Spleen (tissue), 11 donors: ENCODE results near the gene TEK. TPM values are rescaled to one million over a fixed set of nuclear protein-coding genes. Genes with fewer than 3 reads are reported as not detected.

Experiments used
- DNase-seq: peaks from one replicate; pipeline ENCODE4 v3.0.0-alpha.2; 2020
- H3K27ac ChIP-seq, 8 donors: fragments of 200-600 bp; sonication (generic) in 7 of 8; 1 replicate in 4 of 8; 2 replicates in 4 of 8; pipeline versions ENCODE4 v1.5.0 to v1.8.0; 2016 to 2021; ENCODE audit warnings: inconsistent platforms in 4 of 8, mild to moderate bottlenecking in 4 of 8, moderate library complexity in 1 of 8
- H3K27me3 ChIP-seq, 7 donors: fragments of 200-600 bp; sonication (generic) in 6 of 7; replicated peaks in 1 of 7; 1 replicate in 4 of 7; 2 replicates in 3 of 7; pipeline versions ENCODE4 v1.5.0 to v1.8.0; 2016 to 2021; ENCODE audit warnings: inconsistent platforms in 3 of 7, mild to moderate bottlenecking in 1 of 7
- H3K36me3 ChIP-seq, 6 donors: fragments of 200-600 bp; sonication (generic) in 5 of 6; 1 replicate in 4 of 6; 2 replicates in 2 of 6; pipeline versions ENCODE4 v1.5.0 to v1.8.0; 2016 to 2021; ENCODE audit warnings: inconsistent platforms in 2 of 6
- H3K4me1 ChIP-seq, 6 donors: fragments of 200-600 bp; sonication (generic) in 5 of 6; 1 replicate in 3 of 6; 2 replicates in 3 of 6; pipeline versions ENCODE4 v1.5.0 to v1.8.0; 2016 to 2021; ENCODE audit warnings: inconsistent platforms in 3 of 6
- H3K4me3 ChIP-seq, 8 donors: fragments of 200-600 bp; sonication (generic) in 7 of 8; 1 replicate in 4 of 8; 2 replicates in 4 of 8; pipeline versions ENCODE4 v1.5.0 to v1.8.0; 2016 to 2021; ENCODE audit warnings: inconsistent platforms in 4 of 8, mild to moderate bottlenecking in 4 of 8, moderate library complexity in 2 of 8
- H3K9me3 ChIP-seq, 8 donors: fragments of 200-600 bp; sonication (generic) in 7 of 8; 1 replicate in 4 of 8; 2 replicates in 4 of 8; pipeline versions ENCODE4 v1.5.0 to v1.8.0; 2016 to 2021; ENCODE audit warnings: inconsistent platforms in 4 of 8
- POLR2A ChIP-seq, 3 donors: fragments of 450-650 bp; IDR thresholded peaks; one replicate each; pipeline ENCODE4 v1.5.1; 2017; ENCODE audit warnings: antibody characterized with exemption in 3 of 3, mild to moderate bottlenecking in 1 of 3
- POLR2AphosphoS5 ChIP-seq, 3 donors: sonication (generic); formaldehyde crosslinking; IDR thresholded peaks; one replicate each; pipeline ENCODE4 v1.5.1; 2017; ENCODE audit warnings: antibody characterized with exemption in 3 of 3
- WGBS, 5 donors: extraction: QIAGEN DNeasy Blood & Tissue Kit in 3 of 5; methylation state at CpG; one replicate each; pipeline versions ENCODE4 v1.1.5 to v1.1.7; 2013 to 2018; 5-methylcytosine and 5-hydroxymethylcytosine counted together
- intact Hi-C: fragments of 100-400 bp; cut with DNase I; formaldehyde crosslinking; loops from one replicate; pipeline ENCODE4 v1.15.0; 2023; ENCODE audit warnings: low total_unique reads
- polyA plus RNA-seq, 3 donors: library from polyadenylated mRNA; stranded (reverse); fragments of 200-250 nt; gene quantifications; one replicate each; pipeline ENCODE4 v1.2.1, GENCODE V29; 2013
- total RNA-seq, 7 donors: library from RNA; depleted of rRNA in 3 of 7; stranded (reverse); fragments of >200 nt in 3 of 7; fragmentation: NEBNext Ultra II Directional in 4 of 7; extraction: Animal tissue kit (Norgen Biotek cat#: 25700) in 4 of 7; gene quantifications; one replicate each; pipeline versions ENCODE4 v1.1.0 to v1.2.1, GENCODE V29; 2016 to 2021
- TF ChIP-seq, protein P1 (sequence below), 11 experiments: fragments of 200-600 bp in 7 of 11; fragments of 450-650 bp in 4 of 11; sonication (generic) in 4 of 11; IDR thresholded peaks in 8 of 11; conservative IDR thresholded peaks in 3 of 11; 1 replicate in 7 of 11; 2 replicates in 4 of 11; pipeline versions ENCODE4 v1.4.0 to v1.8.0; 2016 to 2021; ENCODE audit warnings: antibody characterized with exemption in 11 of 11, inconsistent platforms in 4 of 11, mild to moderate bottlenecking in 1 of 11
- donor health status: healthy with polysubstance abuse.
- donor health status: DM: no; HTN: no; CAD: no; lungs with moderate emphysema.
- donor health status: DM: no; HTN: no; CAD: no.
- donor health status: Bipolar disorder and iron deficiency.
- donor health status: healthy.
- donor health status: DM: no; HTN: no; CAD: no.
- donor health status: DM: yes; HTN: yes; CAD: no.

Gene TEK
- total and polyA plus RNA-seq, 10 donors = 2.6 to 58.7 (median 44.4) TPM

DNA sequence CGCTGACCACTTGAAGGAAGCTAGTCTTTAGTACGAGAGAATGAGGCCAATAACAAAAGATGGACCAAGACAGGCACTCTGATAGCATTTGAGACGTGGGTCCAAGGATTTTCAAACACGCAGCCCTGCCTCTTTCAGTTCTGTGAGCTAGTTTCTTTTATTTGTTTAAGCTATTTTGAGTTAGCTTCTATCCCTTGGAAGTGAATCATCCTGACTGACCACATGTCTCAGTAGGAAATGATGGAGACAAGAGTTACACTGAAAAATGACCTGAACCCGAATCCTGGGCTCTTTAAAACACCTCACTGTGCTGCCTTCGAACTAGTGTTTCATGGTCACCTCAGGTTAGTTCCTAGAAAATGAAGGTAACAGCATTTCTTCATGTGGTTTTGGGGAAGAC lies 9.9 kb downstream of the TEK start:
- TF ChIP-seq, protein P1, sequence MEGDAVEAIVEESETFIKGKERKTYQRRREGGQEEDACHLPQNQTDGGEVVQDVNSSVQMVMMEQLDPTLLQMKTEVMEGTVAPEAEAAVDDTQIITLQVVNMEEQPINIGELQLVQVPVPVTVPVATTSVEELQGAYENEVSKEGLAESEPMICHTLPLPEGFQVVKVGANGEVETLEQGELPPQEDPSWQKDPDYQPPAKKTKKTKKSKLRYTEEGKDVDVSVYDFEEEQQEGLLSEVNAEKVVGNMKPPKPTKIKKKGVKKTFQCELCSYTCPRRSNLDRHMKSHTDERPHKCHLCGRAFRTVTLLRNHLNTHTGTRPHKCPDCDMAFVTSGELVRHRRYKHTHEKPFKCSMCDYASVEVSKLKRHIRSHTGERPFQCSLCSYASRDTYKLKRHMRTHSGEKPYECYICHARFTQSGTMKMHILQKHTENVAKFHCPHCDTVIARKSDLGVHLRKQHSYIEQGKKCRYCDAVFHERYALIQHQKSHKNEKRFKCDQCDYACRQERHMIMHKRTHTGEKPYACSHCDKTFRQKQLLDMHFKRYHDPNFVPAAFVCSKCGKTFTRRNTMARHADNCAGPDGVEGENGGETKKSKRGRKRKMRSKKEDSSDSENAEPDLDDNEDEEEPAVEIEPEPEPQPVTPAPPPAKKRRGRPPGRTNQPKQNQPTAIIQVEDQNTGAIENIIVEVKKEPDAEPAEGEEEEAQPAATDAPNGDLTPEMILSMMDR (IDR thresholded peaks at IDR 0.05 in 8 of 11, conservative IDR thresholded peaks at IDR 0.05 in 3 of 11) = no peak
- TF ChIP-seq POLR2AphosphoS5 (IDR thresholded peaks at IDR 0.05) = no peak
- TF ChIP-seq POLR2A (IDR thresholded peaks at IDR 0.05) = no peak
- DNase-seq = no peak
- Histone ChIP-seq H3K27ac (peak overlapping the region in 4 of 8 donors; percentile 3 to 70 (median 68)), H3K4me3 (no peak overlapping the region), H3K27me3 (no peaks in the 10 kb centered on the region), H3K36me3 (no peaks in the 10 kb centered on the region), H3K9me3 (no peaks in the 10 kb centered on the region), H3K4me1 (peaks cover 0 to 10% (median 2%) of the 10 kb centered on the region in 6 donors)
- WGBS, 5 donors = 81 to 90% (median 86%) methylated on average over 6 of the region's 6 CpGs
- intact Hi-C loops = no loop called here

DNA sequence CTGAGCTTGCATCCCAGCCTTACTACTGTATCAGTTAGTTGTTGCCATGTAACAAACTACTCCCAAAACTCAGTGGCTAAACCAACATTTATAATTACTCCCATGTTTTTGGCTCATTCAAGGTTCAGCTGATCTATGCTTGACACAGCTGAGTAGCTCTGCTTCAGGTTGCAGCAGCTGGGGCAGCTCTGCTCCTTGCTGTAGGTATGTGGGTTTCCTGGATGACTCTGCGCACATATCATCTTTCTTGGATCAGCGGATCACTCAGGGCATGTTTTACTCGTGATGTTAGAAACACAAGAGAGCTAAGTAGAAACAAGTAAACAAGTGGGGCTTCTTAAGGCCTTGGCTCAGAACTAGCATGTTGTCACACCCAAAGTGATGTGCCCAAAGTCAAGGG lies 15.1 kb downstream of the TEK start:
- no peak for TF ChIP-seq POLR2AphosphoS5 (IDR thresholded peaks at IDR 0.05)
- TF ChIP-seq, protein P1 (IDR thresholded peaks at IDR 0.05 in 8 of 11, conservative IDR thresholded peaks at IDR 0.05 in 3 of 11) = no peak
- no peak for TF ChIP-seq POLR2A (IDR thresholded peaks at IDR 0.05)
- no peak for DNase-seq
- Histone ChIP-seq H3K9me3 (no peaks in the 10 kb centered on the region), H3K4me3 (no peak overlapping the region), H3K36me3 (no peaks in the 10 kb centered on the region), H3K27ac (no peak overlapping the region), H3K4me1 (peaks cover 0 to 7% (median 2%) of the 10 kb centered on the region in 6 donors), H3K27me3 (no peaks in the 10 kb centered on the region)
- 54 to 90% (median 83%) methylated on average over 3 of the region's 3 CpGs for WGBS, 5 donors
- intact Hi-C loops = no loop called here

DNA sequence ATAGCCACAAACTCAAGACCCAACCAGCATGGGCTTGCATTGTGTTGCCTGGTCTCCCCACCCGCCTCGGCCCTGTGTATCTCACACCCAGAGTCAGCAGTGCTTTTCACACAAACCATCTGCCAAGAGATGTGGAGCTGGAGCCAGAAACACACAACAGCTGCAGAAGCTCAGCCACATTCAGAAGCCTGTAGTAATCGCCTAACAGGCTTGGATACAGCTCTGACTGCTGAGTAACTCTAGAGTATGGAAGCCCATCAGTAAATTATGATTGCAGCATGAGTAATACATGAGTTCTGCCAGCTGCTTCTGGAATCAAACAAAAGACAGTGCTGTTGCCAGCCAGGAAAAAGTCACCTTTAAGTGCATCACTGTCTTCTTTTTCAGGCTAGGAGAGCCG lies 16.0 kb downstream of the TEK start:
- no peak overlapping the region for H3K27ac ChIP-seq
- no peak for TF ChIP-seq POLR2A (IDR thresholded peaks at IDR 0.05)
- no peak for TF ChIP-seq POLR2AphosphoS5 (IDR thresholded peaks at IDR 0.05)
- TF ChIP-seq, protein P1 (IDR thresholded peaks at IDR 0.05 in 8 of 11, conservative IDR thresholded peaks at IDR 0.05 in 3 of 11) = no peak
- peaks cover 0 to 7% (median 2%) of the 10 kb centered on the region in 6 donors for H3K4me1 ChIP-seq
- H3K27me3 ChIP-seq = no peaks in the 10 kb centered on the region
- 61 to 82% (median 76%) methylated on average over 4 of the region's 4 CpGs for WGBS, 5 donors
- H3K4me3 ChIP-seq = no peak overlapping the region
- no peaks in the 10 kb centered on the region for H3K36me3 ChIP-seq
- intact Hi-C loops = no loop called here
- DNase-seq = no peak
- no peaks in the 10 kb centered on the region for H3K9me3 ChIP-seq

DNA sequence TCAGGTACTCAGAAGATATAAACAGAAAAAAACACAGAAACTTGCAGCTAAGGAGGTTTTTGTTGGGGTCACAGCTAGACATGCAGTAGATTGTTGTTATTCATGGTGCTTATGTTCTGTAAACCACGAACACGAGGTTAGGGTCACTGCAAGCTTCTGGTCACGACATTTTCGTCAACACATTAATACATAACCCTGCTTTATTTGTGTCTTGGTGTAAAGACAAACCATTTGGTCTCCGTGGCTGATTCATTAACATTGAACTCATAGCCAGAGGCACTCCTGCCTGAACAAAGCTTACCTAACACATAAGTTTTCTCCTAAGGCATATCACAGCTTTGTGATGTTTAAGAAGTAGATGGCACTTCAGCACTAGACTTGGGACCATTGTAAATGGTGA lies 16.9 kb downstream of the TEK start:
- intact Hi-C loops = no loop called here
- H3K4me3 ChIP-seq = no peak overlapping the region
- no peaks in the 10 kb centered on the region for H3K36me3 ChIP-seq
- 76 to 86% (median 80%) methylated on average over 5 of the region's 5 CpGs for WGBS, 5 donors
- no peak overlapping the region for H3K27ac ChIP-seq
- H3K27me3 ChIP-seq = no peaks in the 10 kb centered on the region
- no peak for DNase-seq
- peaks cover 0 to 7% (median 2%) of the 10 kb centered on the region in 6 donors for H3K4me1 ChIP-seq
- TF ChIP-seq, protein P1 (IDR thresholded peaks at IDR 0.05 in 8 of 11, conservative IDR thresholded peaks at IDR 0.05 in 3 of 11) = no peak
- TF ChIP-seq POLR2A (IDR thresholded peaks at IDR 0.05) (no peak), POLR2AphosphoS5 (IDR thresholded peaks at IDR 0.05) (no peak)
- no peaks in the 10 kb centered on the region for H3K9me3 ChIP-seq
